Right atrium auricular region (tissue), 2 donors: ENCODE results near the gene STARD13. TPM values are rescaled to one million over a fixed set of nuclear protein-coding genes. Genes with fewer than 3 reads are reported as not detected.
A peak's percentile ranks its signal among the peaks of the same experiment; 100 is the strongest.

ENCODE experiments used
- DNase-seq: peaks from one replicate; pipeline ENCODE4 v3.0.0-alpha.2; 2019; ENCODE audit warnings: low spot score
- H3K27ac ChIP-seq, 2 donors: fragments of 200-600 bp; sonication (generic); 1 replicate in 1 of 2; 2 replicates in 1 of 2; pipeline ENCODE4 v1.5.1; 2016 to 2019
- H3K27me3 ChIP-seq, 2 donors: fragments of 200-600 bp; sonication (generic); one replicate each; pipeline versions ENCODE4 v1.5.1 to v1.6.0; 2017 to 2019
- H3K36me3 ChIP-seq: fragments of 200-600 bp; sonication (generic); one replicate; pipeline ENCODE4 v1.5.1; 2016
- H3K4me1 ChIP-seq, 2 donors: fragments of 200-600 bp; sonication (generic); one replicate each; pipeline versions ENCODE4 v1.5.1 to v1.6.0; 2017 to 2019
- H3K4me3 ChIP-seq, 2 donors: fragments of 200-600 bp; sonication (generic); 1 replicate in 1 of 2; 2 replicates in 1 of 2; pipeline ENCODE4 v1.5.1; 2017 to 2019; ENCODE audit warnings: mild to moderate bottlenecking in 1 of 2, moderate library complexity in 1 of 2
- H3K9me3 ChIP-seq, 2 donors: fragments of 200-600 bp; sonication (generic); one replicate each; pipeline ENCODE4 v1.5.1; 2019
- total RNA-seq, 2 donors: library from RNA; depleted of rRNA; stranded (reverse); fragments of >200 nt; gene quantifications; one replicate each; pipeline ENCODE4 v1.1.0, GENCODE V29; 2016
- TF ChIP-seq, protein P1 (sequence below), 2 donors: fragments of 200-600 bp; sonication (generic); IDR thresholded peaks; one replicate each; pipeline ENCODE4 v1.5.1; 2019; ENCODE audit warnings: antibody characterized with exemption in 2 of 2

STARD13 gene
- total RNA-seq, 2 donors from 2014 or later: 21.6 to 23.3 TPM

DNA sequence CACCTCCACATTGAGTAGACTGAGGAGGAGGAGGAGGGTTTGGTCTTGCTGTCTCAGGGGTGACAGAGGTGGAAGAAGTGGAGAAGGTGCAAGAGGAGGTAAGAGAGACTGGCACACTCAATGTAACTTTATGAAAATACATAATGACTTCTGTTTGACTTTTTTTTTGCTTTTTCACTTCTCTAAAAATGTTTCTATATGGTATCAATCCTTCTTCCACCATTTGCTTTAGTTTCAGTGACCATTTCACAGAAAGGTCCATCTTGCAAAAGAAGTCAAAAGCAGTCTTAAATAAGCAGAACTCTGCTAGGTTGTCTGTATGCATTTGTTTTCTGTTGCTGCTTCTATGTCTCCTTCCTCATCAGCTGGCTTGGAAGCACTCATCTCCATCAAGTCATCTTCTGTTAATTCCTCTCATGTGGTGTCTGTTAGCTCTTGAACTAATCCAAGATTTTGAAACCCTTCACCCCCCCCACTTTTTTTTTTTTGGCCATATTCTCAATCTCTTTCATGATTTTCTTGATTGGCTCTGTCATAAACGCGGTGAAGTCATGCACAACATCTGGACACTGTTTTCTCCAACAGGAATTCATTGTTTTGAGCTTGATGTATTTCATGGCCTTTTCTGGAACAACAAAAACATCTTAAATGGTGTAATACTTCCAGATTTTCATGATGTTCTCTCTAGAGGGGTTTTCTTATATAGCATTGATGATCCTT is 188.5 kb downstream of the STARD13 start:
- no peak for DNase-seq
- no peaks in the 10 kb centered on the region for H3K4me1 ChIP-seq
- no peaks in the 10 kb centered on the region for H3K9me3 ChIP-seq
- no peaks in the 10 kb centered on the region for H3K27me3 ChIP-seq
- H3K27ac ChIP-seq: no peak overlapping the region
- no peak overlapping the region for H3K4me3 ChIP-seq
- H3K36me3 ChIP-seq: no peaks in the 10 kb centered on the region
- TF ChIP-seq, protein P1, sequence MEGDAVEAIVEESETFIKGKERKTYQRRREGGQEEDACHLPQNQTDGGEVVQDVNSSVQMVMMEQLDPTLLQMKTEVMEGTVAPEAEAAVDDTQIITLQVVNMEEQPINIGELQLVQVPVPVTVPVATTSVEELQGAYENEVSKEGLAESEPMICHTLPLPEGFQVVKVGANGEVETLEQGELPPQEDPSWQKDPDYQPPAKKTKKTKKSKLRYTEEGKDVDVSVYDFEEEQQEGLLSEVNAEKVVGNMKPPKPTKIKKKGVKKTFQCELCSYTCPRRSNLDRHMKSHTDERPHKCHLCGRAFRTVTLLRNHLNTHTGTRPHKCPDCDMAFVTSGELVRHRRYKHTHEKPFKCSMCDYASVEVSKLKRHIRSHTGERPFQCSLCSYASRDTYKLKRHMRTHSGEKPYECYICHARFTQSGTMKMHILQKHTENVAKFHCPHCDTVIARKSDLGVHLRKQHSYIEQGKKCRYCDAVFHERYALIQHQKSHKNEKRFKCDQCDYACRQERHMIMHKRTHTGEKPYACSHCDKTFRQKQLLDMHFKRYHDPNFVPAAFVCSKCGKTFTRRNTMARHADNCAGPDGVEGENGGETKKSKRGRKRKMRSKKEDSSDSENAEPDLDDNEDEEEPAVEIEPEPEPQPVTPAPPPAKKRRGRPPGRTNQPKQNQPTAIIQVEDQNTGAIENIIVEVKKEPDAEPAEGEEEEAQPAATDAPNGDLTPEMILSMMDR (IDR thresholded peaks at IDR 0.05): no peak

DNA sequence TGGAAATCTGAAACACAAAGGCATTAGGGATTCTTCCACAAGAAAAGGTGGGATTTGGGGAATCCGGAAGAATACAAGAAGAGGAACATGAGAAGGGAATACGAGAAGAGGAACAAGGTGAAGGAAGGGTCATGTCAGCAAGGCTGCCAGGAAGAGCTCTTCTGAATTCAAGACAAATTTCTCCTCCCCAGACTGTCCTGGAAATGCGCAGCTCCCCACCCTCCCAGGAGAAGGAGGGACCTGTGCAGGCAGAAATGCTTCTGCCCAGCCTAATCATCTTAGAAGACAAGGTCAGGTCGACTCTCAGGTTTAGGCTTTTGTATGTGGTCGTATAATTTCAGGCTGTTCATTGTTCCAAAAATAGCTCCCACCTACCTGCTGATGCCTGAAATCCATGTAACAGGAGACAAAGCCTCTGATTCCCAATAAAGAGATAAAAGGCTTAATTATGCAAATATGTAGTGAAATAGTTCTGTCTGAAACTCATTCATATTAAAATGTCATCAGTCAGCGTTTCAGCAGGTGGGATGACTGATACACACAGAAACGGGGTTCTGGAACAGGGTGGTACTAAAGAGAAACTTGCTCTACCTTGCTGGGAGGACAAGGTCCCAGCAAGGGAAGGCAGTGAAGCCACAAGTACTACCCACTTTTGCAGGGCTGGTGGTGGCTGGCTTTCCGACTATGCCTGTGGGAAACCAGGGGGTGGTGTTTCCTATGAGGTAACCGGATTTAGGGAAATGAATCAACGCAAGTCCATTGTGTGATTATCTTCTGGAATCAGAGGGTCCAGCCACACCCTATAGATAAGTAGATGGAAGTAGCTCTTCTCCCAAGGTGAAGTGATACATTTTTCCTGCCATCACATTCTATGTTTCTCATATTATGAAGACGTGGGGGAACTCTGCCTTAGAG is 193.2 kb downstream of the STARD13 start:
- no peak for DNase-seq
- H3K9me3 ChIP-seq: no peaks in the 10 kb centered on the region
- H3K27me3 ChIP-seq: no peaks in the 10 kb centered on the region
- H3K4me3 ChIP-seq: no peak overlapping the region
- H3K27ac ChIP-seq: peak overlapping the region in 1 of 2 donors; percentile 2
- H3K4me1 ChIP-seq: peaks cover 0 to 5% of the 10 kb centered on the region in 2 donors
- no peaks in the 10 kb centered on the region for H3K36me3 ChIP-seq
- TF ChIP-seq, protein P1 (IDR thresholded peaks at IDR 0.05): no peak

DNA sequence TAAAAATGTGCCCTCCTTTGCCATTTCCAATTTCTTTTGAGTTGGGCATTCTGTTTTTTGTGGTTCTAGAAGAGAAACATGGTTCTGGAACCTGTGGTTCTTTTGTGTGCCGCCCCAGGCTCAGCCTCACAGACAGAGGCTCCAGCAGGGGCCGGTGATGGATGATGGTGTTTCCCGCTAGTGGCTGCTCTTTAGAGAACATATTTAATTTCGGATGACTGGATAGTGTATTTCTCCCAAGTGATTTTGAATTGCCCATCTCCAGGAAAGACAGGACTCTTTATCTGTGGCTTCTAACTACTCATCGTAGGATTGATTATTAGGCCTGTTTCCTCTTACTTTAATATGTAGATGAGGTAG is 194.2 kb downstream of the STARD13 start:
- Histone ChIP-seq H3K4me3 (no peak overlapping the region), H3K4me1 (peaks cover 0 to 5% of the 10 kb centered on the region in 2 donors), H3K27me3 (no peaks in the 10 kb centered on the region), H3K36me3 (no peaks in the 10 kb centered on the region), H3K9me3 (no peaks in the 10 kb centered on the region), H3K27ac (no peak overlapping the region)
- TF ChIP-seq, protein P1 (IDR thresholded peaks at IDR 0.05): no peak
- no peak for DNase-seq

DNA sequence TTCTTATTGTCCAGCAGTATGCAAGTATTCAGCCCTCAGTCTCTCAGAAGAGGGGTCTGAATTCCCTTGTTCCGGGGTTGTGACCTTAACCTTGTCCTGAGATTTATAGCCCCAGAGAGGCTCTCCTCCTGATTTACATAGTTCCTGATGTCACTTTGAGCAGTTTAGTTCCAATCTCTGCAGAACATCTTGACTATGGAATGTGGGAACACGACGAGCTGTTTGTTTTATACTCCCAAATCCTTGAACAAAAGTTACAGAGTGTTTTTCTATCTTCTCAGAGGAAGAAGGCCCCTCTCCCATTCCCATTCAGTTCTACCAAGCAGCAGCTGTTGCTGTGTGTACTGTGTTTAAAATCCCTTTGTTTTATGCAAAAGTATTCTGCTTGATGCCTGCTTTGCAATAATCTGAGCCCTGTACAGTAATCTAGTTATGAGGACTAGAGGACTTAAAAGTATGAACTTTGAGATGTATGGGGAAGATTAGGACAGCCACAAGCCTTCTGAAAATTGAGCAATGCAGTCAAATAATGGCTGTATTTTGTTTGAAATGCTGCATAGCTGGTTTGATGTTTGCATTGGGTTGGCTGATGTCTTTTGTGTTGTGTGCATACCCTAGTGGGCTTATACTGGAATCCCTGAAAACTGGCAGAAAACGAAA is 194.7 kb downstream of the STARD13 start:
- DNase-seq: no peak
- H3K27me3 ChIP-seq: no peaks in the 10 kb centered on the region
- no peaks in the 10 kb centered on the region for H3K36me3 ChIP-seq
- H3K27ac ChIP-seq: no peak overlapping the region
- H3K9me3 ChIP-seq: no peaks in the 10 kb centered on the region
- peaks cover 0 to 5% of the 10 kb centered on the region in 2 donors for H3K4me1 ChIP-seq
- TF ChIP-seq, protein P1 (IDR thresholded peaks at IDR 0.05): no peak
- no peak overlapping the region for H3K4me3 ChIP-seq

DNA sequence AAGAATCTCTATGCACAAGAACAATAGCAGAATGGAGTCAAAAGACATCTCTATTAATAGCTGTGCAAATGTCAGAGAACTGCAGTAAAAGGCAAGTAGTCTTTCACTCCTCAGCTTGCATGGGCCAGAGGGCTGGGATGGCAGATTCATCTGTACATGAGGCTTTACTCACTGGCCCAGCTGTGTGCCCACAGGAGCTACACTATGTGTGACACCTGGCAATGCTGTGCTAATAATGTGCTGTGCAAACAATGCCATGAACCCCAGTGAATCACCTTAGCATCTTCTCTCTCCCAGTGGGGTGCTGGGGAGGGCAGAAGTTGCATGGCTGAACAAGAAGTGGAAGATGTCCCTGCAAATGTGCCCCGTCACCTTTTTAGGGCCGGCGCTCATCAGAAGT is 196.2 kb downstream of the STARD13 start:
- H3K9me3 ChIP-seq: no peaks in the 10 kb centered on the region

More for the DNA sequence above, 196.2 kb downstream of the STARD13 start:
- no peaks in the 10 kb centered on the region for H3K36me3 ChIP-seq
- H3K27me3 ChIP-seq: no peaks in the 10 kb centered on the region
- H3K27ac ChIP-seq: no peak overlapping the region
- TF ChIP-seq, protein P1 (IDR thresholded peaks at IDR 0.05): no peak
- peaks cover 0 to 5% of the 10 kb centered on the region in 2 donors for H3K4me1 ChIP-seq
- no peak overlapping the region for H3K4me3 ChIP-seq
- DNase-seq: no peak
